Lower leg skin (tissue), 3 donors: ENCODE measurements around the gene OPA3.

Source experiments
- POLR2A ChIP-seq, 2 donors: fragments of 450-650 bp; IDR thresholded peaks; one replicate each; pipeline ENCODE4 v1.6.1; 2016 to 2017; ENCODE audit warnings: antibody characterized with exemption in 2 of 2, mild to moderate bottlenecking in 1 of 2, moderate library complexity in 1 of 2
- TF ChIP-seq, protein P1 (sequence below), 3 donors: fragments of 450-650 bp; IDR thresholded peaks; one replicate each; pipeline ENCODE4 v1.5.1; 2016; ENCODE audit warnings: antibody characterized with exemption in 3 of 3, mild to moderate bottlenecking in 3 of 3, moderate library complexity in 2 of 3

DNA sequence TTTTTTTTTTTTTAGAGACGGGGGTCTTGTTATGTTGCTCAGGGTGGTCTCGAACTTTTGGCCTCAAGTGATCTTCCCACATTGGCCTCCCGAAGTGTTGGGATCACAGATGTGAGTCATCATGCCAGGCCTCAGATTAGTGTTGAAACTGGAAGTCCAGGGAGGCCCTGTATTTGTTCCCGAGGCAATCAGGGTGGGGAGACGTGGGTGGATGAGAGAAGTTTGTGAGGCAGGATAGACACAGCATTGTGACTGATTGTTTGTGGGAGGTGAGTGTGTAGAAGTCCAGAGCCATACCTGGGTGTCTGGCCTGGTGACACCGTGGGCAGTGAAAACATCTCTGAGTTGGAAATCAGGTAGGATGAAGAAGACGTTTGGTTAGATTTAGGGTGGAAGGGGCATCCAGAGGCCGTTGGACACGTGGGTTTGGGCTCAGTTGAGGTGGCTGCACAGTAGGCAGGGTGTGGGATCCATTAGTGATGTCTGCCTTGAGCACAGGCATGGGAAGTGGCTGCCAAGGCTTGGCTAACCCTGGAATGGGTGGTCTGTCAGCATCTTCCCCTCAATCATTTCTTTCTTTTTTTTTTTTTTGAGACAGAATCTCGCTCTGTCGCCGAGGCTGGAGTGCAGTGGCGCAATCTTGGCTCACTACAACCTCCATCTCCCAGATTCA lies 100.2 kb downstream of the OPA3 start:
- TF ChIP-seq, protein P1, sequence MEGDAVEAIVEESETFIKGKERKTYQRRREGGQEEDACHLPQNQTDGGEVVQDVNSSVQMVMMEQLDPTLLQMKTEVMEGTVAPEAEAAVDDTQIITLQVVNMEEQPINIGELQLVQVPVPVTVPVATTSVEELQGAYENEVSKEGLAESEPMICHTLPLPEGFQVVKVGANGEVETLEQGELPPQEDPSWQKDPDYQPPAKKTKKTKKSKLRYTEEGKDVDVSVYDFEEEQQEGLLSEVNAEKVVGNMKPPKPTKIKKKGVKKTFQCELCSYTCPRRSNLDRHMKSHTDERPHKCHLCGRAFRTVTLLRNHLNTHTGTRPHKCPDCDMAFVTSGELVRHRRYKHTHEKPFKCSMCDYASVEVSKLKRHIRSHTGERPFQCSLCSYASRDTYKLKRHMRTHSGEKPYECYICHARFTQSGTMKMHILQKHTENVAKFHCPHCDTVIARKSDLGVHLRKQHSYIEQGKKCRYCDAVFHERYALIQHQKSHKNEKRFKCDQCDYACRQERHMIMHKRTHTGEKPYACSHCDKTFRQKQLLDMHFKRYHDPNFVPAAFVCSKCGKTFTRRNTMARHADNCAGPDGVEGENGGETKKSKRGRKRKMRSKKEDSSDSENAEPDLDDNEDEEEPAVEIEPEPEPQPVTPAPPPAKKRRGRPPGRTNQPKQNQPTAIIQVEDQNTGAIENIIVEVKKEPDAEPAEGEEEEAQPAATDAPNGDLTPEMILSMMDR (IDR thresholded peaks at IDR 0.05): no peak
- no peak for TF ChIP-seq POLR2A (IDR thresholded peaks at IDR 0.05)
